GM12865 (cell line): ENCODE results near the gene TFR2.

Experiments
- DNase-seq: peaks from one replicate; pipeline ENCODE4 v3.0.0; 2010; ENCODE audit warnings: low read depth
- H3K4me3 ChIP-seq: 2 replicates; pipeline ENCODE4 v1.5.1; 2011; ENCODE audit warnings: mild to moderate bottlenecking, low read depth, low read length, control low read depth
- TF ChIP-seq, protein P1 (sequence below): IDR thresholded peaks from 2 replicates; pipeline ENCODE4 v1.5.1; 2011; ENCODE audit warnings: low read length, control low read depth, low read depth, inconsistent platforms; ENCODE audit not compliant: insufficient read depth; ENCODE audit errors: missing control alignments

Gene TFR2

DNA sequence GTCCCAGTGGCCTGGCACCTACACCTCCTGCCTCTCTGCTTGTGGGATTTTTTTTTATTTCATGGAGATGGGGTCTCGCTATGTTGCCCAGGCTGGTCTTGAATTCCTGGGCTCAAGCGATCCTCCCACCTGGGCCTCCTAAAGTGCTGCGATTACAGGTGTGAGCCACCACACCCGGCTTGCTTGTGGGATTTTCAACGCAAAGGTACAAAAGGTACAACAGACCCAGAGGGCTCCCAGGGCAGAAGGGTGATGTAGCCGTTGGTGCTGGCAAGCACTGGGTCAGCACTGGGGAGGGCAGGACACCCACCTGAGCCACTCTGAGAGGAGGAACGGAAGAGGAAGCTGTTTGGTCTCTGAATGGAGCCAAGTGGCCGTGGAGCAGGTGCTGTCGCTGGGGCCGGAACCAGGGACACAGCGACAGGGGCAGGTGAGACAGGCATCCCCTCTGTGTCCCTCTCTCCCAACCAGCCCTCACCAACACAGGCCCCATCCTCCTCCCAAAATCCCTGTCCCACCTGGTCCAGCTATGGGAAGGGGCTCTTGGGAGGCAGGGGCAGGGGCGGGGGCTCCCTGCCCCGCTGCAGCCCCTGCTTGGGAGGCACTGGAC is 64.9 kb downstream of the TFR2 start:
- H3K4me3 ChIP-seq = no peak overlapping the region
- DNase-seq = no peak
- TF ChIP-seq, protein P1, sequence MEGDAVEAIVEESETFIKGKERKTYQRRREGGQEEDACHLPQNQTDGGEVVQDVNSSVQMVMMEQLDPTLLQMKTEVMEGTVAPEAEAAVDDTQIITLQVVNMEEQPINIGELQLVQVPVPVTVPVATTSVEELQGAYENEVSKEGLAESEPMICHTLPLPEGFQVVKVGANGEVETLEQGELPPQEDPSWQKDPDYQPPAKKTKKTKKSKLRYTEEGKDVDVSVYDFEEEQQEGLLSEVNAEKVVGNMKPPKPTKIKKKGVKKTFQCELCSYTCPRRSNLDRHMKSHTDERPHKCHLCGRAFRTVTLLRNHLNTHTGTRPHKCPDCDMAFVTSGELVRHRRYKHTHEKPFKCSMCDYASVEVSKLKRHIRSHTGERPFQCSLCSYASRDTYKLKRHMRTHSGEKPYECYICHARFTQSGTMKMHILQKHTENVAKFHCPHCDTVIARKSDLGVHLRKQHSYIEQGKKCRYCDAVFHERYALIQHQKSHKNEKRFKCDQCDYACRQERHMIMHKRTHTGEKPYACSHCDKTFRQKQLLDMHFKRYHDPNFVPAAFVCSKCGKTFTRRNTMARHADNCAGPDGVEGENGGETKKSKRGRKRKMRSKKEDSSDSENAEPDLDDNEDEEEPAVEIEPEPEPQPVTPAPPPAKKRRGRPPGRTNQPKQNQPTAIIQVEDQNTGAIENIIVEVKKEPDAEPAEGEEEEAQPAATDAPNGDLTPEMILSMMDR = no peak

DNA sequence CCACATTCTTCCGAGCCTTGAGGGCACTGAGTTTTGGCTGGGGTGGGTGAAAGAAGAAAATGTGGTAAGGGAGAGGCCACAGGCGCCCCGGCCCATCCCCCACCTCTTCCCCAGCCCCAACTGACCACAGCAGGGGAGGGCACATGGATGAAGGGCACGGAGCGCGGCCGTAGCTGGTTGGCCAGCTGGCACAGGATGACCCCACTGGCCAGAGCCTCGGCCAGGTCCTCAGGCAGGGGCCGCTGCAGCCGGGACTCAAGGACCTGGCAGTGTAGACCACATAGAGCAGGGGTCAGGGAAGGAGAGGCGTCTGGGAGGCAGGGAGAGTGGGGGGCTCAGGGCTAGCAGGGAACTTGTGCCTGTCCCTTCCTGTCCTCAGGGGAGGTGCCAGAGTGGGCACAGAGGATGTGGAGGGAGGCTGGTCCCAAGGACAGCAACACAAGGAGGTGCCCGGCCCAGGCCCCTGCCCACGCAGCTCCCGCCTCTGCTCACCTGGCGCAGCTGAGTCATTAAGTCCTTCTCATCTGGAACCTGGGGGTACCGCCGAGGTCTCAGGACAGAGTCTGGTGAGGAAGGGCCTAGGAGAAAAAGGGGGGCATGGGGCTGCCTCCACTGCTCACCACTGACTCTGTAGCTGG is 65.5 kb downstream of the TFR2 start:
- no peak overlapping the region for H3K4me3 ChIP-seq
- DNase-seq = no peak
- TF ChIP-seq, protein P1 = no peak

DNA sequence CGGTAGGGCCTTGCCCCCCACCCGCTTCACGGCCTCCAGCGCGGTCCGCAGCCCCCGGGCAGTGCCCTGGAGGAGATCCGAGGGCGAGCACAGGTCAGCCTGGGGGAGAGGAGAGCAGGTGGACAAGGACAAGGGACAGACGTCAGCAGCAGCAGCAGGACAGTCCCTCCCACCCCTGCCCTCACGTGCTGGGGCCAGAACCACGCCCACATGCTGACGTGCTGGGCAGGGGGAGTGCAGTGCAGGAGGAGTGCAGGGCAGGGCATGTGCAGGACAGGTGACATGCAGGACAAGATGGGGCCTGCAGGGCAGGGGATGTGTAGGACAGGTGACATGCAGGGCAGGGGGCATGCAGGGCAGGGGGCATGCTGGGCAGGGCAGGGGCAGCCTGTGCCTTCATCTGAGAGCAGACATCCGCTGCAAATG is 66.1 kb downstream of the TFR2 start:
- no peak for DNase-seq
- TF ChIP-seq, protein P1 = no peak
- no peak overlapping the region for H3K4me3 ChIP-seq

DNA sequence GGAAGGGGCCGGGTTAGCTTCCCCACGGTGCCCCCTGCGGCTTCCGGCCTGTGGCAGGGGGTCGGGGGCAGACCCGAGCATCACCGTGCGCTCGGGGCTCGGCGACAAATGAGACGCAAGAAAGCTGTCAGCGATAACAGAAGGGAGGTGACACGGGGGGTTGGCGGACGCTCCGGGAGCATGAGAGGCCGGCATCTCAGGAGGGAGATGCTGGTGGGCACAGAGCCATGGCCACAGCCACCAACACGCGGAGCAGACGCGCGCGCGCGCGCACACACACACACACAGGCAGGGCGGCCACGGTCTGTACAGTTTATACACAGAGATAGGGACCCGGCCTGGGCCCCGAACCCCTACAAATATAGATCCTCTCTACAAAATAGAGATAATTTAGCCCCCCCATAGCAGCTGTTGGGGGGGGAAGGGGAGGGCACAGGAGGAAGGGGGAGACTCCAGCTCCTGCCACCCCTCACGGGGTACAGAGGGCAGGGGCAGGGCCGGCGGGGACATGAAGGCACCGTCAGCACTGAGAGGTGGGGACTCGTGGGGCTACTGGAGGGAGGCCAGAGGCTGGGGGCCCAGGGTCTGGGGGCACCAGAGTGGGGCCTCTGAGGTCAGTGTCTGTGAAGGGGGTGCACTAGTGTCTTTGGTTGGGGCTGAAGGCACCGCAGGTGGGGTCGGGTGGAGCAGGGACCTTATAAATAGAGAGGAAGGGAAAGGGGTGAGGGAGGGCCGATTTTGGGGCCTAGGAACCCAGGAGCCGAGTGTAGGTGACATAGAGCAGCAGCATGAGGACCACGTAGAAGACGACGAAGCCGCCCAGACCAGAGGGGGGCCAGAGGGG is 66.8 kb downstream of the TFR2 start:
- H3K4me3 ChIP-seq = no peak overlapping the region
- TF ChIP-seq, protein P1 = no peak
- no peak for DNase-seq

DNA sequence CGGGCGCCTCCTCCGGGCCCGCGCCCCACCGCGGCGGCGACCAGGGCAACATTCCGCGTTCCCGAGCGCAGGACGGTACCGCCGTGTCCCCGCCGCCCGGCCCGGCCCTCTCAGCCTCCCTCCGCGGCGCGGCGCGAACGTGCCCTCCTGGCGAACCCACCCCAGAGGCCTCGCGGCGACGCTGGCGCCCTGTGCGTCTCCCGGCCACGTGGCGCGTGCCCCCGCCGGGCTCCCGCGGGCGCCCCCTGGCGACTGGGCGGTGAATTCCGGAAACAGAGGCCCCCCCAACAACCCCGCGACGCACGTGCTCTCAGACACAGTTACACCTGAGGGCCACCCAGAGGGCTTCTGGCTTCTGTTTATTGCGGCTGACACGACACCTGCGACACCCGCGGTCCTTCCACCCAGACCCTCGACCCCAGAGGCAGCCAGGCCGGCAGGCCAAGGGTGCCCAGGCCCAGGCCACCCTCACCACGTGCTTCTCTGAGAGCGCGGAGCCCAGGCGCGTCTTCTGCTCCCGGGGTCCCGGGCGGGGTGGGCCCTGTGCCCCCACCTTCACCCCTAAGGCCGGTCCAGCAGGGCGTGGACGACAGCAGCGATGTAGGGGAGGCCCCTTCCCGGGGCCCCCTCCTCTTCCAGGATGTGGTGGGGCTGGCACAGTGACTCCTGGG is 67.5 kb downstream of the TFR2 start, which contains the start of gene SAP25:
Gene SAP25 (minus strand): TSS at position 210 of the 671 bp plus-strand sequence. CDS start 158 bp downstream, at position 52.
- TF ChIP-seq, protein P1 = no peak
- H3K4me3 ChIP-seq = no peak within 1 kb of the TSS
- DNase-seq = no peak

DNA sequence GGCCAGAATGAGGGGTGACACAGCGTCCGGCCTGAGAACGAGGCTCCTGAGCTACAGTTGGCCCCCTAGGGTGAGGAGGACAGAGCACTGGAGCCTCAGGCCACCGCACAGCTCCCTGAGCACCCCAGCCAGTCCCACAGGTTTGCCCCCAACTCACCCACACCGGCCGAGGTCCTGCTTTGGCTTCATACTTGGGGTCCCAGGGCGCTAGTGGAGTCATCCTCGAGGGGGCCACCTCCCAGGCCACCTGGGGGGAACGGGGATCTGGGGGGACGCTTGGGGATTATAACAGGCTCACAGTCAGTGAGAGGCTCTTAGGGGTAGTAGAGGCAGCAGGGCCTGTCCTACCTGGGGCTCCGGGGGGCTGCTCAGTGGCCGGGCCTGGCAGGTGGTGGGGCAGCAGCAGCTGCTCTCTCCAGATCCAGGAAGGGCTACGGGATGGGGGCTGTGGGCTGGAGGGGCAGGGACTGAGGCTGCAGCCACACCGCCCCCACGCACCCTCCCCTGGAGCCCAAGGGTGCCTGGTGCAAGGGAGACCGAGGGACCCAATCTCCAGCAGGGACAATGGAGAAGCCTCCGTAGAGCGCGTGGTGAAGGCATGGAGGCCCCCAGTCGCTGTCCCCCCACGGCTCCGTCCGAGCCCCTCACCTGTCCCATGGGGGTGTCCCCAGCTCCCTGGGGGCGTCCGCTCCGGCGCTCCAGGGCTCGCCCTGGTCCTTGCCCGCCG is 68.2 kb downstream of the TFR2 start:
- no peak for DNase-seq
- TF ChIP-seq, protein P1 = no peak
- no peak overlapping the region for H3K4me3 ChIP-seq
